ENCODE measurements around the gene SCD5. TPM values are rescaled to one million over a fixed set of nuclear protein-coding genes. Genes with fewer than 3 reads are reported as not detected.

The SCD5 gene
- polyA plus RNA-seq, 12 donors: 3.3 to 20.5 (median 13.0) TPM; not detected in 1

DNA sequence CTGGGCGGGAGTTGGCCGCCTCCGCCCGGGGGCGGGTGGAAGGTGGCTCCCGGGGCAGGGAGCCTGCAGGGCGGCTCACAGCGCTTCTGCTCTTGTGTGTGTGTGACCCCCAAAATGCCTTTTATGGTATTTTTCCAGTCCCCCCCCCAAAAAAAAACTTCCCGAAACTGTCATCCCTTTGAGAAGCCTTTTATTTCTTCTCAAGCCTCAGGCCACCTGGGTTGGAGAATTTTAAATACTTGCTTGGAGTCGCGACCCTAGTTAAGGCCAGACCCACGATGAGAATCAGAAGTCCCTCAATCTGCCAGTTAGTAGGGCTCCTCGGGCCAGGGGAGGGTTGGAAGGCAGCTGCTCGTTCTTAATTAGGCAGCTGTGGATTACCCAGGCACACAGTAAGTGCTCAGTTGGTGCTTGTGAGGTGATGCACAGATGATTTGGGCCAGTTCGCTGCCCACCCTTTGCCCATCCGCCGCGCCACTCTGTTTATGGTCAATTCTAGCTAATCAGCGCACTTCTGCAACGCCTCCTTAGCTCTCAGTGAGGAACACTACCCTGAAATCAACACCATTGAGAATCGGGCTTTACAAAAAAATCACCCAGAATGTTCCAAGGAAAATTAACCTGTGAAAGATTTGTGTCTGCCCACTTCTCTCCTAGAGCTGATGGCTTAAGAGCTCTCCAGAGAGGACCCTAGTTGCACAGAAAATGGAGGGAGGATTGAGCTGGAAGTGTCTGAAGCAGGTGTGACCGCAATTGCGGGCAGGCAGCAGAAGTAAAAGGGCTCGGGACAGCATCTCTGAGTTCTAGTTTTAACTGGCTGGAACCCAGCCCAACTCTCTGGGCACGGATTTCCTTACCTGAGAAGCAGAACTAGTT is 648 bp upstream of the SCD5 start:
- DNase-seq: no peak

GRCh38 chr4:82797405-82798111 is 1.0 kb downstream of the SCD5 start:
- DNase-seq: no peak

DNA sequence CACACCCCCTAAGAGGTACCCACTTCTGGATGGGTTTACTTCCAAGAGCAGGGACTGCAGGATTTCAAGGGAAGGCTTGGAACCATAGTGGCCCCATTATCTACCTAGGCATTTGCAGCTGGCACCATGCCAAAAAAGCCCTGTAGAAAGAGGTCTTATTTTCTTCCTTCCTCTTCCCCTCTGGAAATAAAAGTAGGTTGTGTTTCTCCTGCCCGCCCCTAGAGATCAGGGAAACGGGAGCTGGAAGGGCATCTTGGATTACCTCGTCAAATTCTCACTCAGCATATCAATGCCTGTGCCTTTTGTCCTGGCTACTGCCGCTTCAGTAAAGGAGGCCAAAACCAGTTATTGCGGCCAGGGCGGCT is 1.6 kb downstream of the SCD5 start:
- no peak for DNase-seq

- no peak for DNase-seq
Observed at GRCh38 chr4:82792912-82793649, 5.5 kb downstream of the SCD5 start.

GRCh38 chr4:82791179-82791578 is 7.4 kb downstream of the SCD5 start:
- DNase-seq: no peak

- DNase-seq: no peak
Observed at GRCh38 chr4:82790060-82790660, 8.4 kb downstream of the SCD5 start.

DNA sequence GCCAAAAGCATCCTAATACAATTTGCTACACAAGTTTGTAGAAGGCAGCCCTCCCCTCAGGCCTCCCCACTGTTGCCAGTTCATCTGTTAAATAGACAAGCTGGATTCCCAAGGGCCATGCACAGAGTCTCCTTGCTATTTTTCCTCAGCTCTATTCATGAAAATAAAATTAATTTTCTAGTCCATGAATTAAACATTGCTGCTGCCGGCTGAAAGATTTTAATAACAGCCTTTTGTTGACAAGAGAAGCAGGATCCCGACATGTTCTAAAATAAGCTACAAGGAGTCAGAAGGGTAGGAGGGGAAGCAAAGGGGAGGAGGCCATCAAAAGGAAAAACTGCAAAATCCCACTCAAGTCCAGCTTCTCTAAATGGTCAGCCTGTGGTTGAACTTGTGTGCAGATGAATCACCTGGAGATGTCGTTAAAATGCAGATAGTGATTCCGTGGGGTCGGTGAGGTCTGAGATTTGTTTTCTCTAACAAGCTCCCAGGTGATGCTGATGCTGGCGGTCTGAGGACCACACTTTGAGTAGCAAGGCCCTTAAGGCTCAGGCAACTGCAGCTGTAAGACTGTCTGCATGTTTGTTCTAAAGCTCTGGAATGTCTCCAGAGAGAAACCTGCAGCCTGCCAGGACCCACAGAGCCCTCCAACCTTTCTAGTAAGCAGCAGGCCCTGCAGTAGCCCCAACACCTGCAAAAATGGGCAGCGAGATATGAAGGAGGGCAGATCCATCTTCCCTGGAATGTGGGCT is 9.4 kb downstream of the SCD5 start:
- DNase-seq: no peak

GRCh38 chr4:82787342-82787741 is 11.3 kb downstream of the SCD5 start:
- no peak for DNase-seq

- no peak for DNase-seq
Observed at GRCh38 chr4:82786828-82787227, 11.8 kb downstream of the SCD5 start.

DNA sequence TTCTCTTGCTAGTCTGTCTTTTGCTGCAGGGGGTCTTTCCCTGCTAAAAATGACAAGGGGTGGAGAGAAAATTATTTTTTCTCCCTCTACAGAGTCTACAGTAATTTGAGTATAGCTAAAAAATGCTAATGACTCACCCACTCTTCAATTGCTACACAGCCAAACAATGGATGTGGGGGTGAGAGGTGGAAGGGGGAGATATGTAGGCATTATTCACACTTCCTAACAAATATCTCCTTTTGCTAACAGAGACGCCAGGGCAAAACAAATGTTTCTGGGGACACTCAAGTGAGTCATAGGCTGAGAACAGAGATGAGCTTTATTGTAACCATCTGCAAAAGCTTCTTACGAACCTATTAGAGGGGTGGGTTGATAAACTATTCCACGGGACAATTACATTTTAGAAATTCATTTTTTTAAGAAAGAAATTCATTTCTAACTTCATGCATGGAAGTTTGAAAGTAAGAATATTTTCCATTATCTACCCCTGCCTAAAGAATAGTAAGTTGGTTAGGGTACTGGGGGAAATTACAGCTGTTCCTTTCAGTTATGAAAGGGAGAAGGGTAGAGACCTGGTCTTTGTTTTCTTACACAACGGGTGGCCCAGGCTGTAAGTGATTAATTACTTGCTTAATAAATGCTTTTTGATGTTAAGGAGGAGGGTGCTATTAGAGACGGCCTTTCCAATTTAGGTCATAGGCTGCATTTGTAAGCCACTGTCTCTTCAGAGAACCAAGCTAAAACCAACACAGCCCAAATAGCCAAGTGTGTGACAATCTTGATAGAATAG is 12.8 kb downstream of the SCD5 start:
- DNase-seq: no peak

- DNase-seq: no peak
Observed at GRCh38 chr4:82784681-82785610, 13.7 kb downstream of the SCD5 start.

GRCh38 chr4:82782626-82783345 is 15.8 kb downstream of the SCD5 start:
- DNase-seq: no peak

- peak; percentile 69 for DNase-seq
Observed at GRCh38 chr4:82780752-82781231, 17.8 kb downstream of the SCD5 start.

DNA sequence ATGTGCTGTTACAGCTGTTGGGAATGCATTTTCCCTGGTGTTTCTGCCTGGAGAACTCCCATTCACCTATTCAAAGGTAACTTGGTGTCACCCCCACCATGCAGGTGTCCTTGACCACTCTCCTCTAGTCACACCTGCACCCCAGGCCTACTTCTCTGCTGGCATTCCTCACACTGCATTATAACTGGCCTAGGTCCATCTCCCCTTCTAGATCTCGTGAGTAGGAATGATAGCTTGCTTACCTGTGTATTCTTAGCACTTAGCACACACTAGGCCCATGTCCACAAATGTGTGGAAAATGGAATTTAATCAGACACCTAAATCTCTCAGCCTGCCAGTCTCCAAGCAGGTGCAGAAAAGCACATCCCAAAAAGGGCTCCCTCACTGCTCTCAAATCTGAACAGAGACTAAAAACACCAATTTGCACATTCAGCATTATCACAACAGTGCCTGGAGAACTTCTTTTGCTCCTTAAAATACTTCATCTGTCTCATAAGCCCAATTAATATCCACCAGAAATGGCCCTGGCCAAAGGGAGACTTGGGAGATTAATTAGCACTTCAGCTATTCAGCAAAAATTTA is 18.3 kb downstream of the SCD5 start:
- DNase-seq: no peak

DNA sequence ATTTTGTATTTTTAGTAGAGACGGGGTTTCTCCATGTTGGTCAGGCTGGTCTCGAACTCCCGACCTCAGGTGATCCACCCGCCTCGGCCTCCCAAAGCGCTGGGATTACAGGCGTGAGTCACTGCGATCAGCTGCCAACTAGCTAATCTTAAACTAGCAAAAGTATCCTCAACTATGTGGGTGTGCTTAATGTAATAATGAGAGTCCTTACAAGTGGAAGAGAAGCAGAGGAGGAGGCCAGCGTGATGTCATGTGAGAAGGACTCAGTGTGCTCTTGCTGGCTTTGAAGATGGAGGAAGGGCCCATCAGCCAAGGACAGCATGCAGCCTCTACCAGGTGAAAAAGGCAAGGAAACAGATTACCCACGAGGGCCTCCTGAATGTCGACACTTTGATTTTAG is 19.6 kb downstream of the SCD5 start:
- no peak for DNase-seq

GRCh38 chr4:82777857-82778525 is 20.6 kb downstream of the SCD5 start:
- no peak for DNase-seq

- DNase-seq: no peak
Observed at GRCh38 chr4:82776925-82777542, 21.6 kb downstream of the SCD5 start.

All from muscle of arm (tissue), 12 donors.